Measurements from ENCODE around the gene AQP7. TPM values are rescaled to one million over a fixed set of nuclear protein-coding genes. Genes with fewer than 3 reads are reported as not detected.

The AQP7 gene
- total RNA-seq, 1 donor from 2014 or later: not detected

DNA sequence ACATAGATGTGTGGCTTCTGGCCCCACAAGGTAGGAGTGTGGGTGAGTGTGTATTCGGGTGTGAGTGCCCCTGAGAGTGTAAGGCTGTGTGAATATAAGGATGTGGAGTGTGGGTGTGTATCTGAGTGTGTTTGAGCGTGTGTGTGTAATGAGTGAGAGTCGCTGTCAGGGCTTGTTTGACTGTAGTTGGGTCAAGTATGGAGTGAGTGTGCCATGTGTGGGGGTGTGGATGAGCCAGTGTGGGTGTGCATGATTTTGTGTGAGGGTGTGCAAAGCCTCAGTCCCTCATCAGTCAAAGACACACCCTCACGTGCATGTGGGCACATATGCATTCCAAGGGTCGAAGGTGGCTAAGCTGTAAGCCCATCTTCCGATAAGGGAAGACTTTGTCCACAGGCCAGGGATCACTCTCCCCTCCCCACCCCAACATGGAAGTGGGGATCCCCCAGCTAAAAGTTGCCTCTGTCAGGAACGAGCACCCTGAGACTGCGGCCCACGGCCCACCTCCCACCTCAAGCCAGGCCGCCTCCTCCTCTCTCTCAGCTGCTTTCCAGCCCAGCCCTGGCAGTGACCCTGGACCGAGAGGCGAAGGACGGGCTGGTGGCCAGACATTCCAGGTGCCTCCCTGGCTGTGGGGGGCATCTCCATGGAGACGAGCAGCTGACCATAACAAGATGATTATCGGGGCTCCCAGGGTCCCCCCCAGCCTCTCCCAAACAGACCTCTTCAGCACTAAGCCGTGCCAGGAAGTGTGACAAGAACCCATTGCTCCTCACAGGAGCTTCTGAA, 32.1 kb upstream of the AQP7 start:
- no peak overlapping the region for H3K4me3 ChIP-seq (ENCODE audit: low read depth, low read length)
- TF ChIP-seq, protein P1, sequence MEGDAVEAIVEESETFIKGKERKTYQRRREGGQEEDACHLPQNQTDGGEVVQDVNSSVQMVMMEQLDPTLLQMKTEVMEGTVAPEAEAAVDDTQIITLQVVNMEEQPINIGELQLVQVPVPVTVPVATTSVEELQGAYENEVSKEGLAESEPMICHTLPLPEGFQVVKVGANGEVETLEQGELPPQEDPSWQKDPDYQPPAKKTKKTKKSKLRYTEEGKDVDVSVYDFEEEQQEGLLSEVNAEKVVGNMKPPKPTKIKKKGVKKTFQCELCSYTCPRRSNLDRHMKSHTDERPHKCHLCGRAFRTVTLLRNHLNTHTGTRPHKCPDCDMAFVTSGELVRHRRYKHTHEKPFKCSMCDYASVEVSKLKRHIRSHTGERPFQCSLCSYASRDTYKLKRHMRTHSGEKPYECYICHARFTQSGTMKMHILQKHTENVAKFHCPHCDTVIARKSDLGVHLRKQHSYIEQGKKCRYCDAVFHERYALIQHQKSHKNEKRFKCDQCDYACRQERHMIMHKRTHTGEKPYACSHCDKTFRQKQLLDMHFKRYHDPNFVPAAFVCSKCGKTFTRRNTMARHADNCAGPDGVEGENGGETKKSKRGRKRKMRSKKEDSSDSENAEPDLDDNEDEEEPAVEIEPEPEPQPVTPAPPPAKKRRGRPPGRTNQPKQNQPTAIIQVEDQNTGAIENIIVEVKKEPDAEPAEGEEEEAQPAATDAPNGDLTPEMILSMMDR (conservative IDR thresholded peaks at IDR 0.05; ENCODE audit: low read depth, low read length): no peak
- DNase-seq (ENCODE audit: low read depth): no peak

DNA sequence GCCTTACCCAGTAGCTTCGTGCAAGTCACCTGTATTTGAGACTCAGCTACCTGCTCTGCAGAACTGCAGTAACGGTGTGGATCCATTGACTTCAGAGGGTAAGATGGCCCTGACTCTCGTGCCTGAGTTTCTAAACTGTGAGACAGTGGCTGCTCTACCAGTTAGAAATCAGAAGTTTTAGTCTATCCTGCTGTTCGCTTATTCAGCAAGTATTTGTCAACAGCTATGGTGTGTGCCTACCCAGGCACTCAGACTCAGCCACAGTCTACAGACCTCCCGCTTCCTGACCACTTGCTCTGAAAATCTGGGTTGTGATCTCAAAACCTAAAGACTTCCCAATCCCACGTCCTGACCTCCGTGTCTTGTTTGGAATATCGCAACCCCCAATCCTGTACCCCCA, 31.5 kb upstream of the AQP7 start:
- DNase-seq (ENCODE audit: low read depth): no peak
- H3K4me3 ChIP-seq (ENCODE audit: low read depth, low read length): no peak overlapping the region
- TF ChIP-seq, protein P1 (conservative IDR thresholded peaks at IDR 0.05; ENCODE audit: low read depth, low read length): no peak

DNA sequence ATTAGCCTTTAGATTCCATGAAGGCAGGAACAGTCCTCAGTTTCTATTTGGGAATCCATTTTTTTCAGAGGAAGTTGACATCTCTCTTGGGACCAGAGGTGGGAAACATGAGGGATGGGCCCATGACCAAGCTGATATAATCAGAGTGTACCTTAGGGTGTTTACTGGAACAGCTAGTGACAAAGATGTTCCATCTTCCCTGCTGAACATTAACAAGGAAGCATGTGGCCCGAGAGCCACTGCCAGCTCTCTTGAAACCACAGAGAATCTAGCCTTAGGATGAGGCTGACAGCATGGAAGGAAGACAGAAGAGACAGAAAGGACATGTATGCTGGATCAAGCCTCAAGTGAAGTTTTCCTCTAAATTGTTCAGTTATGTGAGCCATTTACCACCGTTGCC, 29.1 kb upstream of the AQP7 start:
- TF ChIP-seq, protein P1 (conservative IDR thresholded peaks at IDR 0.05; ENCODE audit: low read depth, low read length): no peak
- no peak overlapping the region for H3K4me3 ChIP-seq (ENCODE audit: low read depth, low read length)
- no peak for DNase-seq (ENCODE audit: low read depth)

DNA sequence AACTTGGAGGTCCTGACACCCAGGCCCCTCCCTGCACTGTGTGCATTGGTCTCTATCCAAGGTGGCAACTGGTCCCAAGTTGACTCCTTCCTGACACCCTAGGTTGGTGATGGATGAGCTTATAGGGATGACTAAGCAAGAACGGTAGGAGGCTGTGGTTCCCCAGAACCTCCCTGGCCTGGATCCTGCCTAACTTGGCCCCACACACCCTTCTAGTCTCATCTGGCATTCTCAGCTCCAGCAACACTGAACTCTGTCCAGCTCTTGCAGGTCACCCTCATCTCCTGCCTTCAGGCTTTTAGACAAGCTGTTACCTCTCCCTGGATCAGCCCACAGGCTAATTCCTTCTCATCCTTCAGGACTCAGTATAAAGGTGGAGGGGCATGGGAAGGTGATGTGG, 28.6 kb upstream of the AQP7 start:
- no peak for DNase-seq (ENCODE audit: low read depth)
- H3K4me3 ChIP-seq (ENCODE audit: low read depth, low read length): no peak overlapping the region
- TF ChIP-seq, protein P1 (conservative IDR thresholded peaks at IDR 0.05; ENCODE audit: low read depth, low read length): no peak

DNA sequence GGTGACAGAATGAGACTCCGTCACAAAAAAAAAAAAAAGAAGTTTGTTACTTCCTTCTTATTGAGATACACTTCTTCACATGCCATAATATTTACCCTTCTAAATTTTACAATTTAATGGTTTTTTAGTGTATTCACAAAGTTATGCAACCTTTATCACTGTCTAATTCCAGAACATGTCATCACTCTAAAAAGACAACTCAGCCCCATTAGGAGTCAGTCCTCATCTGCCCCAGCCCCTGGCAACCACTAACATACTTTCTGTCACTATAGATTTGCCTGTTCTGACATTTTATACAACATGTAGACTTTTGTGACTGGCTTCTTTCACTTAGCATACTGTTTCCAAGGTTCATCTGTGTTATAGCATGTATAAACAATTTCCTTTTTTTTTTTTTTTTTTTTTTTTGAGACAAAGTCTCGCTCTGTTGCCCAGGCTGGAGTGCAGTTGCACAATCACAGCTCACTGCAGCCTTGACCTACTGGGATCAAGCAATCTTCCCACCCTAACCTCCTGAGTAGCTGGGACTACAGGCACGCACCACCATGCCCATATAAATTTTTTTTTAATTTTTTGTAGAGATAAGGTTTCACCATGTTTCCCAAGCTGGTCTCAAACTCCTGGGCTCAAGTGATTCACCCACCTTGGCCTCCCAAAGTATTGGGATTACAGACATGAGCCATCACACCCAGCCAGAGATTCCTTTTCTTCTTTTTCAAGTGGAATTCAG, 27.1 kb upstream of the AQP7 start:
- TF ChIP-seq, protein P1 (conservative IDR thresholded peaks at IDR 0.05; ENCODE audit: low read depth, low read length): no peak
- no peak for DNase-seq (ENCODE audit: low read depth)
- no peak overlapping the region for H3K4me3 ChIP-seq (ENCODE audit: low read depth, low read length)

DNA sequence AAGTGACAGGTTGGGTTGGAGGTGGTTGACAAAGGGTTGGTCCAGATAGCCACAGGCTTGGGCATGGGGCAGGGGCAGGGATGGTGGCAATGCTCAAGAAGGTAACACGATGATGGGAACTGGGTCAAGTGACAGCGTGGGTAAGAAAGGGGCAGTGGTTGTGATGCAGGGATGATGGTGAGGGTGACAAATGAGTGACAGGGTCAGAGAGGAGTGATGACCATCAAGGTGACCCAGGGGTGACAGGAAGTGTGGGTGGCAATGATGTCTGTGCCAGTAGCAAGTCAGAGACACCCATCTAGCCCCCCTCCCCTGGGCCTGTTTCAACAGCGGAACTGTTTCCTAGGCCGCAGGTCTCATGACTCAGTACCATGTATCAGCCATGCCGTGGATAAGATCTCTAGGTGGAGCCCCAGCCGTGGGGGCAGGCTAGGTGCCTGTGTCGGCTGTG, 24.5 kb upstream of the AQP7 start:
- TF ChIP-seq, protein P1 (conservative IDR thresholded peaks at IDR 0.05; ENCODE audit: low read depth, low read length): no peak
- no peak for DNase-seq (ENCODE audit: low read depth)

More for the DNA sequence above, 24.5 kb upstream of the AQP7 start:
- no peak overlapping the region for H3K4me3 ChIP-seq (ENCODE audit: low read depth, low read length)
